G401 (cell line): ENCODE data around the gene OR1L6. TPM values are rescaled to one million over a fixed set of nuclear protein-coding genes. Genes with fewer than 3 reads are reported as not detected.

ENCODE experiments used
- total RNA-seq: library from RNA; depleted of rRNA; stranded (reverse); fragments of >200 nt; shearing (Covaris generic); gene quantifications from 2 replicates; pipeline ENCODE4 v1.2.3, GENCODE V29; 2014; rRNA removed

The OR1L6 gene
- total RNA-seq, 1 experiment from 2014 or later, result not detected

Other genes starting within 250 kb of the OR1L6 start
- not detected in 2 replicates for gene OR1J2, start 231.5 kb upstream of the OR1L6 start, total RNA-seq
- gene OR1J4, start 223.2 kb upstream of the OR1L6 start, total RNA-seq, result not detected in 2 replicates
- not detected in 2 replicates for gene OR1N1, start 215.0 kb upstream of the OR1L6 start, total RNA-seq
- gene OR1N2, start 189.2 kb upstream of the OR1L6 start, total RNA-seq, result not detected in 2 replicates
- gene OR1L8, start 158.9 kb upstream of the OR1L6 start, total RNA-seq, result not detected in 2 replicates
- gene OR1Q1, start 127.6 kb upstream of the OR1L6 start, total RNA-seq, result not detected in 2 replicates
- gene OR1B1, start 84.7 kb upstream of the OR1L6 start, total RNA-seq, result not detected in 2 replicates
- gene OR1L1, start 80.6 kb upstream of the OR1L6 start, total RNA-seq, result not detected in 2 replicates
- gene OR1L3, start 67.2 kb upstream of the OR1L6 start, total RNA-seq, result not detected in 2 replicates
- not detected in 2 replicates for gene OR1L4, start 18.3 kb upstream of the OR1L6 start, total RNA-seq
- not detected in 2 replicates for gene OR5C1, start 46.6 kb downstream of the OR1L6 start, total RNA-seq
- gene OR1K1, start 57.8 kb downstream of the OR1L6 start, total RNA-seq, result not detected in 2 replicates
- 26.6 and 27.0 TPM in 2 replicates for gene PDCL, start 86.3 kb downstream of the OR1L6 start, total RNA-seq
- 29.2 and 48.5 TPM in 2 replicates for gene RC3H2, start 163.1 kb downstream of the OR1L6 start, total RNA-seq
- 8.8 and 10.1 TPM in 2 replicates for gene ZBTB6, start 171.0 kb downstream of the OR1L6 start, total RNA-seq
- 2.1 TPM in 2 replicates for gene ZBTB26, start 189.2 kb downstream of the OR1L6 start, total RNA-seq
- gene RABGAP1, start 198.7 kb downstream of the OR1L6 start, total RNA-seq, result 24.8 and 32.1 TPM in 2 replicates